Ishikawa (cell line): ENCODE measurements around the gene STK11IP.

Source experiments
- CEBPB ChIP-seq: IDR thresholded peaks from 2 replicates; pipeline ENCODE4 v1.6.1; 2012
- CREB1 ChIP-seq: IDR thresholded peaks from 2 replicates; pipeline ENCODE4 v1.6.1; 2012; ENCODE audit warnings: low read depth
- EGR1 ChIP-seq: IDR thresholded peaks from 2 replicates; pipeline ENCODE4 v1.6.1; 2012
- EP300 ChIP-seq: IDR thresholded peaks from 2 replicates; pipeline ENCODE4 v1.6.1; 2012; ENCODE audit warnings: borderline replicate concordance
- FOXM1 ChIP-seq: IDR thresholded peaks from 2 replicates; pipeline ENCODE4 v1.6.1; 2012; ENCODE audit warnings: low read depth, borderline replicate concordance
- MAX ChIP-seq: IDR thresholded peaks from 2 replicates; pipeline ENCODE4 v1.6.1; 2012
- NFIC ChIP-seq: IDR thresholded peaks from 2 replicates; pipeline ENCODE4 v1.6.1; 2012
- RAD21 ChIP-seq: IDR thresholded peaks from 2 replicates; pipeline ENCODE4 v1.6.1; 2012; ENCODE audit warnings: low read depth
- REST ChIP-seq: IDR thresholded peaks from 2 replicates; pipeline ENCODE4 v1.6.1; 2012; ENCODE audit warnings: low read depth, mild to moderate bottlenecking
- TAF1 ChIP-seq: IDR thresholded peaks from 2 replicates; pipeline ENCODE4 v1.6.1; 2012; ENCODE audit warnings: low read depth, mild to moderate bottlenecking
- TCF12 ChIP-seq: IDR thresholded peaks from 2 replicates; pipeline ENCODE4 v1.6.1; 2012; ENCODE audit warnings: low read depth
- TEAD4 ChIP-seq: IDR thresholded peaks from 2 replicates; pipeline ENCODE4 v1.6.1; 2012
- USF1 ChIP-seq: IDR thresholded peaks from 2 replicates; pipeline ENCODE4 v1.6.1; 2012
- YY1 ChIP-seq: IDR thresholded peaks from 2 replicates; pipeline ENCODE4 v1.6.1; 2012; ENCODE audit warnings: low read depth
- ZBTB7A ChIP-seq: IDR thresholded peaks from 2 replicates; pipeline ENCODE4 v1.6.1; 2012; ENCODE audit warnings: low read depth

Gene STK11IP

GRCh38 chr2:219581346-219581745 is 16.3 kb upstream of the STK11IP start:
- TF ChIP-seq CEBPB (no peak), YY1 (no peak), MAX (no peak), CREB1 (no peak), TAF1 (no peak), NFIC (no peak), EGR1 (no peak), RAD21 (no peak), FOXM1 (no peak), TEAD4 (no peak), TCF12 (no peak), USF1 (no peak), EP300 (no peak), REST (no peak), ZBTB7A (no peak)

GRCh38 chr2:219591091-219591490 is 6.6 kb upstream of the STK11IP start:
- TF ChIP-seq CEBPB, result no peak

GRCh38 chr2:219592736-219593135 is 4.9 kb upstream of the STK11IP start:
- TF ChIP-seq CEBPB, result no peak
- TF ChIP-seq CREB1, result no peak
- TF ChIP-seq TAF1, result no peak
- no peak for TF ChIP-seq YY1
- no peak for TF ChIP-seq FOXM1
- no peak for TF ChIP-seq TEAD4
- TF ChIP-seq MAX, result no peak
- no peak for TF ChIP-seq EGR1
- no peak for TF ChIP-seq TCF12
- TF ChIP-seq NFIC, result no peak
- no peak for TF ChIP-seq REST

- TF ChIP-seq TAF1 (no peak), EP300 (no peak), MAX (no peak), CREB1 (no peak), USF1 (no peak), TEAD4 (no peak), YY1 (no peak), REST (no peak), NFIC (no peak), TCF12 (no peak), ZBTB7A (no peak)
Observed at GRCh38 chr2:219593154-219593553, 4.5 kb upstream of the STK11IP start.

- no peak for TF ChIP-seq YY1
- no peak for TF ChIP-seq RAD21
- no peak for TF ChIP-seq EGR1
- no peak for TF ChIP-seq TAF1
- TF ChIP-seq NFIC, result no peak
- no peak for TF ChIP-seq FOXM1
- no peak for TF ChIP-seq TEAD4
- no peak for TF ChIP-seq REST
- no peak for TF ChIP-seq CREB1
- TF ChIP-seq EP300, result no peak
- no peak for TF ChIP-seq MAX
- no peak for TF ChIP-seq USF1
- no peak for TF ChIP-seq TCF12
- no peak for TF ChIP-seq CEBPB
- TF ChIP-seq ZBTB7A, result no peak
Observed at GRCh38 chr2:219595256-219595655, 2.4 kb upstream of the STK11IP start.
